ENCODE data around the gene MN1.

Gene MN1

GRCh38 chr22:27782088-27782487, 19.5 kb downstream of the MN1 start:
- no peak for DNase-seq

- DNase-seq, result no peak
Measured at GRCh38 chr22:27780161-27780575, 21.4 kb downstream of the MN1 start.

- DNase-seq, result no peak
Measured at GRCh38 chr22:27779643-27780042, 21.9 kb downstream of the MN1 start.

GRCh38 chr22:27778294-27779090, 23.1 kb downstream of the MN1 start:
- DNase-seq, result no peak

- no peak for DNase-seq
Measured at GRCh38 chr22:27777128-27777527, 24.4 kb downstream of the MN1 start.

- no peak for DNase-seq
Measured at GRCh38 chr22:27776650-27776958, 25.0 kb downstream of the MN1 start.

GRCh38 chr22:27775758-27776649, 25.6 kb downstream of the MN1 start:
- DNase-seq, result no peak

- no peak for DNase-seq
Measured at GRCh38 chr22:27775087-27775698, 26.4 kb downstream of the MN1 start.

- DNase-seq, result no peak
Measured at GRCh38 chr22:27774200-27774599, 27.4 kb downstream of the MN1 start.

GRCh38 chr22:27772984-27773498, 28.5 kb downstream of the MN1 start:
- no peak for DNase-seq

- no peak for DNase-seq
Measured at GRCh38 chr22:27772081-27772983, 29.2 kb downstream of the MN1 start.

- no peak for DNase-seq
Measured at GRCh38 chr22:27771637-27772036, 29.9 kb downstream of the MN1 start.

- no peak for DNase-seq
Measured at GRCh38 chr22:27769012-27769411, 32.5 kb downstream of the MN1 start.

GRCh38 chr22:27768027-27768653, 33.4 kb downstream of the MN1 start:
- DNase-seq, result no peak

GRCh38 chr22:27766679-27767078, 34.9 kb downstream of the MN1 start:
- DNase-seq, result no peak

GRCh38 chr22:27765706-27766291, 35.8 kb downstream of the MN1 start:
- no peak for DNase-seq

- DNase-seq, result no peak
Measured at GRCh38 chr22:27764722-27765236, 36.8 kb downstream of the MN1 start.

- DNase-seq, result no peak
Measured at GRCh38 chr22:27761665-27762064, 39.9 kb downstream of the MN1 start.

- DNase-seq, result no peak
Measured at GRCh38 chr22:27761000-27761399, 40.6 kb downstream of the MN1 start.

GRCh38 chr22:27760474-27760873, 41.1 kb downstream of the MN1 start:
- DNase-seq, result no peak

- no peak for DNase-seq
Measured at GRCh38 chr22:27757928-27758525, 43.5 kb downstream of the MN1 start.

Data from GF-D8 (cell line).